GM18873 (cell line): ENCODE measurements around the gene DNASE1L3.

Experiments used
- ATAC-seq: cut with Tn5 transposase; IDR thresholded peaks from one replicate; pipeline ENCODE4 v1.9.1; 2021; ENCODE audit warnings: mild to moderate bottlenecking, moderate library complexity, moderate number of reproducible peaks; ENCODE audit not compliant: unreplicated experiment, low FRiP score

DNASE1L3 gene

DNA sequence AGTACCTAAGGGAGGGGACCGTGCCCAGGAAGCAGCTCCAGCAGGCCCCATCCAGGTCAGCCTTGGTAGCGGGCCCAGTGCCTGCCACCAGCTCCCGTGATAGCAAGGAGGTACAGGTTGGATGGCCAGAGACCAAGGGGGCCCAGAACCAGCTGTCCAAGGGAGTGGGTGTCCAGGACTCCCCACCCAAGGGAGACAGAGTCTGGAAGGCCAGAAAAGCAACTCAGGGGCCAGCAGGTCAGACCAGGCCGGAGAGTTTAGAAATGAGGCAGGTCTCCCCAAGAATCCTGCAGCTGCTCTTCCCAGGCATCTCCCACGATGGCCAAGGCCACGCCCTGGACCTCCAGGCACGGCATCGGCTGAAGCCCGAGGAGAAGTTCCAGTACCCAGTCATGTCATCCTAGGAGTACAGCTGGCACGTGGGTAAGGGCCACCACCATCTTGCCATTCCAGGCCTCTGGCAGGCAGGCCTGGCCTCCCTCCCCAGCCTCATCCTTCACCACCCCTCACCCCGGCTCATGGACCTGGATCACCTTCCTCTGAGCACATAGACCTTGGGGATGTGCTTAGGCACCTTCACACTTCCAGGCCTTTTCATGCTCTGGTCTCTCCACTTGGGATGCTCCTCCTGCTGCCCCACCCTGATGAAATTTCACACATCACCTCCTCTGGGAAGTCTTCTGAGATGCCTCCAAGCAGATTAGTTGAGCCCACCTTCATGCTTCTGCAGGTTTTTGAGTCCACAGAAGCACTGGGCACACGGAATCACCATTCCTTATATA lies 30.5 kb downstream of the DNASE1L3 start:
- no peak for ATAC-seq

- ATAC-seq: no peak
Observed at GRCh38 chr3:58179235-58180098, 31.3 kb downstream of the DNASE1L3 start.

- no peak for ATAC-seq
Observed at GRCh38 chr3:58178528-58179234, 32.1 kb downstream of the DNASE1L3 start.

GRCh38 chr3:58177747-58178527 lies 32.8 kb downstream of the DNASE1L3 start:
- ATAC-seq: no peak

- no peak for ATAC-seq
Observed at GRCh38 chr3:58176827-58177489, 33.8 kb downstream of the DNASE1L3 start.

- no peak for ATAC-seq
Observed at GRCh38 chr3:58176185-58176530, 34.6 kb downstream of the DNASE1L3 start.

DNA sequence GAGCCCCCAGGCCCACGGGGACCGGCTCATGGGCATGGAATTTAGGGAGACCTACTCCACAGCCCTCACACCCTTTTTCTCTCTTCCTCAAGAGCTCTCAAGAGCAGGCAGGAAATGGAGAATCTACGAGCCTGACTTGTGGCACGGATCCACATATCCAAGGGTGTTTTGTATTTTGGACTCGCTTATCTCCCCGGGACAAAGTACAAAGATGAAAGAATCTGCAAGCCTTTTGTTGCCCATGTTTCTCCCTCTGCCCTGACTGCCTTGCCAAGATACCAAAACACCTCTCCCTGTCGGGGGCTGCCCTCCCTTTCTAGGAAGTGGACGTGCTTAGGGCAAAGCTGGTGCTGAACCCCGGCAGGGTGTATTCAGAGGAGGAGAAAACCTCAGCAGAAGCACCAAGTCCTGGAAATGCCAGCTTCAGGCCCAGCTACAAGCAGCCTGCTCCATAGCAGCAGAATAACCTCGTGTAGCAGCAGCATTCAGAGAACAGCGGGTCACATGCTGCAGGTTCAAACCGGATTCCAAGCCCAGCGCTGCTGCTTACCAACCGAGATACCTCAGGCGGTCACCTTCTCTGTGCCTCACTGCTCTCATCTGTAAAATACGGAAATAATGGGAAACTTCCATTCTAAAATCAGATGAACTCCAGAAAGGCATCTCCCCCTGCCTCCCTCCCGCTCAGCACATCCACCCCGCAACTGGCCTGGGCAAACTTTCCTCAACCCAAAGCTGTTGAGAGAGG lies 35.2 kb downstream of the DNASE1L3 start:
- no peak for ATAC-seq

- no peak for ATAC-seq
Observed at GRCh38 chr3:58175187-58175436, 35.7 kb downstream of the DNASE1L3 start.

DNA sequence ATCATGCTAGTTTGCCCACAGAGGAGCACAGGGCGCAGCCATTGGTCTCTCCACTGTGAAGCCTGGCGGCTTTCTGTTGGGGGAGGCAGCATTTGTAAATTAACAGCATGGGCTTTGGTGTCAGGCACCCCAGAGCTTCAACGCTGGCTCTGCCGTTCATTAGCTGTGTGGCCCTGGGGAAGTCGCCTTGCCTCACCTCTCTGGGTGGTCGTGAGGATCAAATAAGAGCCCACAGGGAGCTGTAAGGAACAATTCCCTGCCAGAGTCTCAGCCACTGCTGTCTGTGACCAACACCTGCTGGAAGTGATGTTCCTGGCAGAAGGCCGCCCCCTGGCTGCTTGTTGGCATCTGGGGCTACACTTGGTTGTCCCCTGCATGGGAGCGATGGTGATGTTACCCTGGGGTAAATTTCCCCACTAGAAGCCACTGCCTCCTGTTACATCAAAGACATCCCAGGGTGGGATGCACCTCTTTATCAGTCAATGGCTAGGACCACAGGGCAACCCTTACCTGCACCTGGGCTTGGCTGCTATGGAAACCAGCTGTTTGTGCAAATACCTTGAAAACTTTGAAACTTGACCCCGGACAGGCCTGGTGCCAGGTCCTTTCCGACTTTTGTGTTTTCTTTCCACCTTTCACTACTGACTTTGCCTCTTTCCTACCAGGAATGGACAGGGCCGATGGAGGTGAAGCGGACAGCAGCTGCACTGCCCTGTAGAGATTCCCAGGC lies 36.9 kb downstream of the DNASE1L3 start:
- ATAC-seq: no peak

GRCh38 chr3:58173029-58173668 lies 37.6 kb downstream of the DNASE1L3 start:
- no peak for ATAC-seq

DNA sequence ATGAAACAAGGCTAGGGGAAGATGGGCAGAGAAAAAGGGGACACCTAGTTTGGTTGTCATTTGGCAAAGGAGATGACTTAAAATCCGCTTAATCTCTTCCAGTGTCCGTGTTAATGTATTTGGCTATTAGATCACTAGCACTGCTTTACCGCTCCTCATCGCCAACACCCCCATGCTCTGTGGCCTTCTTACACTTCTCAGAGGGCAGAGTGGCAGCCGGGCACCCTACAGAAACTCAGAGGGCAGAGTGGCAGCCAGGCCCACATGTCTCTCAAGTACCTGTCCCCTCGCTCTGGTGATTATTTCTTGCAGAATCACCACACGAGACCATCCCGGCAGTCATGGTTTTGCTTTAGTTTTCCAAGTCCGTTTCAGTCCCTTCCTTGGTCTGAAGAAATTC lies 39.6 kb downstream of the DNASE1L3 start:
- no peak for ATAC-seq

DNA sequence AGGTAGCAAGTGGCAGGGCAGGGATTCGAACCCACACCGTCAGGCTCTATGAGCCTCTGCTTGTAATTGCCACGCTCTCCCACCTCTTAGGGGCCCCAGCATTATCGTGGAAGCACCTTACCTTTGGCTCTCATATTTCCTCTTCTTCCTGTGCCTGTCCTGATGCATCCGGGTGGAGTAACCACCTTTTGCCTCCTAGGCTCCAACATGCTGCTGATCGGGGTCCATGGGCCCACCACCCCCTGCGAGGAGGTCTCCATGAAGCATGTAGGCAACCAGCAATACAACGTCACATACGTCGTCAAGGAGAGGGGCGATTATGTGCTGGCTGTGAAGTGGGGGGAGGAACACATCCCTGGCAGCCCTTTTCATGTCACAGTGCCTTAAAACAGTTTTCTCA lies 40.4 kb downstream of the DNASE1L3 start:
- no peak for ATAC-seq

GRCh38 chr3:58169371-58169770 lies 41.4 kb downstream of the DNASE1L3 start:
- no peak for ATAC-seq

DNA sequence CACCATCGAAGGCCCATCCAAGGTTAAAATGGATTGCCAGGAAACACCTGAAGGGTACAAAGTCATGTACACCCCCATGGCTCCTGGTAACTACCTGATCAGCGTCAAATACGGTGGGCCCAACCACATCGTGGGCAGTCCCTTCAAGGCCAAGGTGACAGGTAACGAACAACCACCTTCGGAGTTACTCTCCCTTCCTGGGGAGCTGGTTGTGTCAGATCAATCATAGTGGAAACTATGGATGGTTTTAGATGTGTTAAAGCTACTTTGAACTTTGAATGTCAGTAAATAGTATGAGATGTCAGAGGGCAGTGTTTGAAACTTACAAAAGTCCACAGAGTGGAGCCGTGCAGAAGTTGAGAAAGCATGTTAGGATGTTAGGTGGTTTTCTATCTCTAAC lies 42.3 kb downstream of the DNASE1L3 start:
- ATAC-seq: no peak

DNA sequence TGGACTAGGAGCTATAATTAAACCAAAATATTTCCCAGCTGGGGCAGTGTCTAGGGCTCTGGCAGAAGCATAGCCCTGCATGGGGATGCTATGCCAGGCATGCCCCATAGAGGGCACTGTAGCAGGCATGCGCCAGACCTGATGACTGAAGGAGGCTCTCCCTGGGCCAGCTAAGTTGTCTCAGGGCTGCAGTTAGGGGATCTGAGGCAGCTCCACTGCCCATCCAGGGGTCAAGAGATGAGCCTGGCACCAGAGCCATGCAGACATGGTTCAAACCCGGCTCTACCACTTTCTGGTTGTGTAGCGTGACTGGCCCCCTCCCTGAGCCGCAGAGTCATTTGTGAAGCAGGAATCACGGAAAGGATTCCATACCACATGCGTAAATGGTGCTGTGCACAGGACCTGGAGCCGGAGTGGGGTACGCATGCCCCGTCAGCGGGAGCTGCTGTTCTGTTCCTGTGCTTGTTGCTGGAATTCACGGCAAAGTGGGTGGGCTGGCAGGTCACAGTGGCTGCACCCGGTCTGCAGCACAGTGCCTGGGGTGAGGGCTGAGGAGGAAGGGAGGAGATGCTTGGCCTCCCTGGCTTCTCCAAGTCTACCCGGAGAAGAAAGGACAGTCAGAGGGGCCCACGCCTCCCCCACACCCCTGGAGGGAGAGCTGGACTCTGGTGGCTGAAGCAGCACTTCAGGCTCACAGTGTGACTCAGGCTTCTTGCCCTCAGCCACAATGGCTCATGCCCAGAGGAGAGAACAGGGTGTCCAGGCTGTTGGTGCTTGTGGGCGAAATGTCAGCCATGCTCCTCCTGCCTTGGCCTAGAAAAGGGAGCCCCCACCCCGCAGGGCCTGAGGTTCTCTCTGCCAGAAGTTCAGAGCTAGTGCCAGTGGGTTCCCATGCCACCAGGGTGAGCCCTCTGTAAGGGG lies 43.1 kb downstream of the DNASE1L3 start:
- no peak for ATAC-seq

DNA sequence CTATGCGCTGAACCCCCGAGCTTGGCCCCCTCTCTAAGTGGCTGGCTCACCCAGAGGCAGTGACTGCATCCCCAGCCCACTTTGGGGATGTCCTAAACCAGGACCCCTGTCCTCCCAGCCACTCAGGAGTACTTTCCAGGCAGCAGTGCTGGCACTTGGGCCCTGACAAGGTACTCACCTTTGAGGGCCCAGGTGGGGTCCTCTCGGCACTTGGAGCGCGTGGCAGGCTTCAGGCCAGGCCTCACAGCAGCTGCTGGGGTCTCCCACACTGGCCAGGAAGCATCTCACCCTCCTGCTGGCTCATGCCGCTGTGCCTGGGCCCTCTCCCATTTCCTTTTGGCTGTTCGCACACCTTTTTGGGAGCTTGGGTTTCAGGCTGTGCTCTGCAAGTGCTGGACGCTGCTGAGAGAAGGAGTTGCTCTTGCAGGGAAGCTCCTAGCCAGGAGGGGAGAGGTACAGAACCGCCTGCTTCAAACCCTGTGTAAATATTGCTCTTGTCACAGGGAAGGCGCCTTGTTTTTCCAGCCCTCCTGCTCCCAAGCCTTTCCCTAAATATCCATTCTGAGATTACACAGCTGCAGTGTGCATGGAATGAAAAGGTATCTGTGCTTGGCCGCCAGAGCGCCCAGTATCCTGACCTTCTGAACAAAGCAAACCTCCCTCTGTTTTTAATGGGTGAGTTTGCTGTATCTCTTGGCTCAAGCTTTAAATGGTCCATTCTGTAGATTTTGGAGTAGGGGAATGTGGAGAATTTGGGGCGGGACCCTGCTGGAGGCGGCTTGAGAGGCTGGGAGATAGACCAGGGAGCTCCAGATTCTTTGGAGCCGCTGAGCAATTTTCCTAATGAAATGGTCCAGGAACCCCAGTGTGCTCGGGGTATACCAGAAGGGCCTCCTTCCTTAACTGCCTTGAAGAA lies 45.6 kb downstream of the DNASE1L3 start:
- ATAC-seq: no peak
